Measurements from ENCODE around the gene LARP6.

Gene LARP6

GRCh38 chr15:70796516-70797310 lies 57.2 kb downstream of the LARP6 start:
- no peak for DNase-seq (ENCODE audit: low read depth, low spot score)

- DNase-seq (ENCODE audit: low read depth, low spot score), result peak; percentile 77
Observed at GRCh38 chr15:70795311-70795665, 58.7 kb downstream of the LARP6 start.

GRCh38 chr15:70794596-70795310 lies 59.2 kb downstream of the LARP6 start:
- DNase-seq (ENCODE audit: low read depth, low spot score), result peak; percentile 83

DNA sequence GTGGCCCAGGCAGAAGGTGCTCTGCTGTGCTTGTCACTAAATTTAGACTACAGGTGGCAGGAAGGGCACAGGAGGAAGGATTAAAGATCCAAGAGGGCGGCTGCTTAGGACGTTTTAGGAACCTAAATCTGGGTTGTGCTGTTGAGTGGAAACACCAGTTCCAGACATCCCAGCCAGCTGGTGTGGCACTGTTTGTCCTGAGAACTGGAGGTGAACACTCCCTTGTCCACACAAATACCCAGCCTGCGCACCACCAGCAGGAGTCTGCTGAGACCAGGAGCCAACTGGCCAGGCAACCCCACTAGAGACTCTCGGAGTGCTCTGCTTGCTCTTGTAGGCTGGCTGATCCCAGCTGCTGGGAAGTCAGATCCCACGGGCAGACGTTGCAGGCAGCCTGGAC lies 60.3 kb downstream of the LARP6 start:
- no peak for DNase-seq (ENCODE audit: low read depth, low spot score)

- DNase-seq (ENCODE audit: low read depth, low spot score), result no peak
Observed at GRCh38 chr15:70792171-70792573, 61.8 kb downstream of the LARP6 start.

DNA sequence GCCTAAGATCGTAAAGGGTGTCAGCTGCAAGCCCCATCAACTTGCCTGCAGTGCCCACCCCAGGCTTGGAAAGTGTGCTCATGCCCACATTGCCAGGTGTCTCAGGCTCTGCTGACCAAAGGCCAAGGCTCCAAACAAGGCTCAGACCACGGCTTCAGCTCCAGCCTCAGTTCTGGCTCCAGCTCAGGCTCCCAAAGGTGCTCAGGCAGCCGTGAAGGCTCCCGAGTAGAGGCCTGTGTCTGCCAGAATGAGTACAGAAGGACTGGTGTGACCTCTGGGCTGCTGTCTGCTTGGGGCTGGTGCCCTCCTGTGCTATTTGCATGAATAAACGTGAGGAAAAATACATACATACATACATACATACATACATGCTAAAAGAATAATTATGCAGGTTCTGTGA lies 62.7 kb downstream of the LARP6 start:
- DNase-seq (ENCODE audit: low read depth, low spot score), result no peak

- no peak for DNase-seq (ENCODE audit: low read depth, low spot score)
Observed at GRCh38 chr15:70789213-70789612, 64.7 kb downstream of the LARP6 start.

- DNase-seq (ENCODE audit: low read depth, low spot score), result no peak
Observed at GRCh38 chr15:70788114-70789049, 65.6 kb downstream of the LARP6 start.

- DNase-seq (ENCODE audit: low read depth, low spot score), result no peak
Observed at GRCh38 chr15:70786996-70787395, 67.0 kb downstream of the LARP6 start.

DNA sequence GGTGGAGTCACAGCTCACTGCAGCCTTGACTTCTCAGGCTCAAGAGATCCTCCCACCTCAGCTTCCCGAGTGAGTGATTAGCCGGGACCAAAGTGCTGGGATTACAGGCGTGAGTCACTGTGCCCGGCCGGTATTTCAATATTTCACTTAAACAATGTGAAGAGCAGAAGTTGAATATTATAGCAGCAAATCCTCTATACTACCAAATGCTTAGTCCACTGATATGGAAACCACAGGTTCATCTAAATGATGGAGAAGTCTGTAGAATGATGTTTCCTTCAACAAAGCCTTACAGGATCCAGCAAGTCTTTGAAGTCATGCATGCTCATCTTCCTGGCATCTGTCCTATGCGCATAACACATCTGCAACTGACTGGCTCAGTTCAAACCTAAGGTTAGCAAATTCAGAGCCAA lies 70.3 kb downstream of the LARP6 start:
- DNase-seq (ENCODE audit: low read depth, low spot score), result no peak

GRCh38 chr15:70783041-70783440 lies 70.9 kb downstream of the LARP6 start:
- no peak for DNase-seq (ENCODE audit: low read depth, low spot score)

DNA sequence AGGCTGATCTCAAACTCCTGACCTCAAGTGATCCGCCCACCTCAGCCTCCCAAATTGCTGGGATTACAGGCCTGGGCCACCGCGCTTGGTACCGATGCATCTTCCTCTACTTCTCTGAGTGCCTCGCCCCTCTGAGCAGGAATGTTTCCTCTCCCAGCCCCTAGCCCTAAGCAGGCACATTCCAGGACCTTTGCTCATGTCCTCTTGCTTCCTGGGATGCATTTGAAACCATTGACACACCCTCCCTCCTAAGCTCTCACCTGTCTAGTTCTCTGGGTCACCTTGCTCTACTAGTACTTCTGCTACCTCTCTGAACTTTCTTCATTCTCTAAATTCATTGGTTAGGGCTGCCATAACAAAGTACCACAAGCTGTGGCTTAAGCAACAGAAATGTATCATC lies 72.7 kb downstream of the LARP6 start:
- DNase-seq (ENCODE audit: low read depth, low spot score), result no peak

All from brain pericyte (primary cell).